ENCODE data around the gene MSANTD7. TPM values are rescaled to one million over a fixed set of nuclear protein-coding genes. Genes with fewer than 3 reads are reported as not detected.

Gene MSANTD7
- total RNA-seq, 3 donors from 2014 or later = 28.1 to 33.0 (median 32.0) TPM

Other genes with a start within 250 kb of the MSANTD7 start
- 100 to 1,000 TPM; 104 to 131 (median 114) TPM for gene FAM107B, start 63.4 kb upstream of the MSANTD7 start, total RNA-seq
- 1 to 10 TPM in 2 of 3 donors, under 1 TPM in 1; 0.71 to 2.1 (median 1.0) TPM for gene CDNF, start 269 bp upstream of the MSANTD7 start, total RNA-seq
- gene HSPA14, start within 50 bp of the MSANTD7 start, total RNA-seq = 10 to 100 TPM; 53.9 to 58.5 (median 54.6) TPM
- gene SUV39H2, start 40.6 kb downstream of the MSANTD7 start, total RNA-seq = 10 to 100 TPM; 19.6 to 22.0 (median 21.6) TPM
- 10 to 100 TPM in 1 of 3 donors, 1 to 10 TPM in 2; 8.4 to 10.1 (median 8.5) TPM for gene DCLRE1C, start 115.8 kb downstream of the MSANTD7 start, total RNA-seq
- not detected for gene MEIG1, start 121.1 kb downstream of the MSANTD7 start, total RNA-seq
- gene OLAH, start 205.6 kb downstream of the MSANTD7 start, total RNA-seq = not detected

Measured in activated T-cell treated with anti-CD3 and anti-CD28 coated beads, Interleukin-2, amount 50 U/mL, for 4 hours (primary cell).